Activated T-cell treated with anti-CD3 and anti-CD28 coated beads, Interleukin-2, amount 50 U/mL, for 1 hour (primary cell): ENCODE measurements around the gene KCNK10.

Experiments used
- DNase-seq: peaks from one replicate; pipeline ENCODE4 v3.0.0-alpha.2; 2020

The KCNK10 gene

GRCh38 chr14:88225721-88226120 lies 97.3 kb downstream of the KCNK10 start:
- no peak for DNase-seq

GRCh38 chr14:88218119-88218915 lies 104.8 kb downstream of the KCNK10 start:
- no peak for DNase-seq

- no peak for DNase-seq
Measured at GRCh38 chr14:88212691-88213090, 110.4 kb downstream of the KCNK10 start.

GRCh38 chr14:88210426-88210825 lies 112.6 kb downstream of the KCNK10 start:
- no peak for DNase-seq

- no peak for DNase-seq
Measured at GRCh38 chr14:88209273-88209672, 113.8 kb downstream of the KCNK10 start.

- DNase-seq = no peak
Measured at GRCh38 chr14:88208858-88209257, 114.2 kb downstream of the KCNK10 start.

GRCh38 chr14:88204221-88204620 lies 118.8 kb downstream of the KCNK10 start:
- DNase-seq = no peak

- no peak for DNase-seq
Measured at GRCh38 chr14:88203291-88203690, 119.8 kb downstream of the KCNK10 start.

GRCh38 chr14:88202286-88202685 lies 120.8 kb downstream of the KCNK10 start:
- DNase-seq = no peak

- no peak for DNase-seq
Measured at GRCh38 chr14:88201851-88202250, 121.2 kb downstream of the KCNK10 start.

GRCh38 chr14:88199882-88200281 lies 123.2 kb downstream of the KCNK10 start:
- no peak for DNase-seq

- no peak for DNase-seq
Measured at GRCh38 chr14:88198446-88198845, 124.6 kb downstream of the KCNK10 start.

- DNase-seq = no peak
Measured at GRCh38 chr14:88196925-88197324, 126.1 kb downstream of the KCNK10 start.

- no peak for DNase-seq
Measured at GRCh38 chr14:88196116-88196890, 126.8 kb downstream of the KCNK10 start.

- no peak for DNase-seq
Measured at GRCh38 chr14:88195676-88196075, 127.4 kb downstream of the KCNK10 start.

- no peak for DNase-seq
Measured at GRCh38 chr14:88194531-88194930, 128.5 kb downstream of the KCNK10 start.

- no peak for DNase-seq
Measured at GRCh38 chr14:88191605-88192004, 131.5 kb downstream of the KCNK10 start.

GRCh38 chr14:88189417-88190191 lies 133.5 kb downstream of the KCNK10 start:
- DNase-seq = no peak

GRCh38 chr14:88188745-88189416 lies 134.2 kb downstream of the KCNK10 start:
- no peak for DNase-seq

- no peak for DNase-seq
Measured at GRCh38 chr14:88185843-88186242, 137.2 kb downstream of the KCNK10 start.

GRCh38 chr14:88184956-88185355 lies 138.1 kb downstream of the KCNK10 start:
- DNase-seq = no peak

- no peak for DNase-seq
Measured at GRCh38 chr14:88181072-88181471, 142.0 kb downstream of the KCNK10 start.

- DNase-seq = no peak
Measured at GRCh38 chr14:88179716-88180115, 143.4 kb downstream of the KCNK10 start.
